GM21529 (cell line): Measurements from ENCODE around the gene GASK1A.
"Not testable (repeated sequence)": the region's sequence is repeated elsewhere in the genome, so short reads cannot be mapped to it uniquely, and the experiment has no call there.

Source experiments
- ATAC-seq: cut with Tn5 transposase; IDR thresholded peaks from one replicate; pipeline ENCODE4 v1.9.1; 2021; ENCODE audit not compliant: unreplicated experiment

GASK1A gene

DNA sequence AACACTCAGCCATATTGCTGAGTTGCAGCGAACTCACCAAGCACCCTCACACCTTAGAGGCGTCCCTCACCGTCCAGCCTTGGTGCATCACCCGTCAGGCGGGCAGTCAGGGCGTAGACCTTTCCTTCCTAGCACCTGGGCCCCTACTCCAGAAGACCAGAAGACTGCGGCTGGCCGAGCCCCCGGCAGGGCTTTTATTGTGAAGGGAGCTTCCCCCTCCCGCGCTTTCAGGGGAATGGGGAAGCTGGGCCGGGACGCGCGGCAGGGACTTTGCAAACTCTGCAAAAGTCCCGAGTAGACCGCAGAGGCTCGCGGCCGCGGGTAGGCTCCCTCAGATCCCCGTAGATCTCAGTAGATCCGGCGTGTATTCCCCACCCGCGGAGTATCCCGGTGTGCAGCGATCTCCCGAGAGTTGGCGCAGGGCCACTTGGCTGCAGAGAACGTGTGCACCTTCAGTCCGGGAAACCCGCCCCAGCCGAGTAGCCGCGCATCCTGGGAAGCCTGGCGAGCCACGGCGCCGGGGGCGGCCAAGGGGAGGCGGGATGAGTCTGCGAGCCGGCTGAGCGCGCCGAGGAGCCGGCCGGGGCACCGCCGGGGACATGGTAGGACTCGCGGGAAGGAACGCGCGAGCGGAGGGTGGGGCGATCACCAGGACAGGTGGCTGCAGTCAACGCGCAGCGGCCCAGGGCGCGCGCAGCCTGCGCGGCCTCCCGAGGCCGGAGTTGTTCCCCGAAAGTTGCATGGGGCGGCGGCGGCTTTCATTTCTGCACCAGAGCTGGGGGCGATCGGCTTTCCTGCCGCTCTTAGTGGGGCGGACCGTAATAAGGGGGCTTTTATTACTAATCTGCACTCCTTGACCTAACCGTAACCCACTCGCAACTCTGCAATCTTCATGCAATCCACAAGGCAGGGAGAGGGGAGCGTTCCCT is at the start of gene GASK1A:
TSS of gene GASK1A (plus strand) at position 268 of the 929 bp plus-strand sequence. CDS start at position 600, 332 bp downstream.
- ATAC-seq: no peak

DNA sequence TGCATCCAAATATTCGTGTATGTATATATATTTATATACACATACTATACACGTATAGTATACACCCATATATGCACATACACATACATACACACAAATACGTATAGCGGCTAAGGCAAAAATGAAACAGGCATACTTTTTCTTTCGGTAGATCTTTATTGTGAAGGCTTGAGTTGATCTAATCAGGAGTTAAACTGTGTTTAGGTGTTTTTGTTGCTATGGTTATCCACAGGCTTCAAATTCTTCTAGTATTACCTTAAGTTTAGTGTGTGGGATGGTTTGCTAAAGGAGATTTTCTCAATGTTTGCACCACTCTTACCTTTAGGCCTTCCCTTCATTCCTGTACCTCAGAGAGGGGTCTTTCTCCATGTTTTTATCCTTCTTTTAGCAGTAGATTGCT is 45.0 kb upstream of the GASK1A start:
- ATAC-seq: no peak

DNA sequence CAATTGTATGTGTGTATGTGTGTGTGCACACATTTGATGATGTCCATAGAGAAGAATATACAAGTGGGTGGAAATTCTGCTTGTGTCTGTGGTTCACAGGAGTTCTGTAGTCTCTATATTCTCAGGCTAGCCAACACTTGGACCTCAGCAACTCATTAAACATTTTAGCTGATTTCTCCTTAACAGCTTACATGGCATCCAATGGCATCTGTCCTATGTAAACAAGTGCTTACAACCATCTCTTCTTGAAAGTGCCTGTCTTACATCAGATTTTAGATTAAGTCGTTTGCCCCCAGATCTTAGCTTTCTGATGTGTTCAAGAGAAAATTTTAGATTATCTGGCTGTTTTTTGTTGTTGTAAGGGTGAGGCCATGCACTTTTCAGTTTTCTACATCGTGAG is 44.2 kb upstream of the GASK1A start:
- no peak for ATAC-seq

DNA sequence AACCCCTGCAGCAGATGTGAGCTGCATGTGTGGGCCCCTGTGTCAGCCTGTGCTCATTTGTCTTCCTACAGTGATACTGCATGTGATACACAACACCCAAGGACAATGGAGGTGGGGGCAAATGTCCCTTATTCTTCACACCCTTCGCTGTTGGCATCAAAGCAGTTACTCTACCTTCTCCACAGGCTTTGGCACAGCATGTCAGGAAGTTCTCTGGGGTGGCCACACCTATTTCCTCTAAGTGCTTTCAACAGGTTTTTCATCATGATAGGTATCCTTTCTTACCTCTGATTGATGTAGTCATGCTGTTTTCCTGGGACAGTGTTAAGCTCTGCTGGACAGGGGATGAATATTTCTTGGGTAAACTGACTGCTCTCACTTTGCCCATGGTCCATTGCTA is 43.6 kb upstream of the GASK1A start:
- ATAC-seq: no peak

DNA sequence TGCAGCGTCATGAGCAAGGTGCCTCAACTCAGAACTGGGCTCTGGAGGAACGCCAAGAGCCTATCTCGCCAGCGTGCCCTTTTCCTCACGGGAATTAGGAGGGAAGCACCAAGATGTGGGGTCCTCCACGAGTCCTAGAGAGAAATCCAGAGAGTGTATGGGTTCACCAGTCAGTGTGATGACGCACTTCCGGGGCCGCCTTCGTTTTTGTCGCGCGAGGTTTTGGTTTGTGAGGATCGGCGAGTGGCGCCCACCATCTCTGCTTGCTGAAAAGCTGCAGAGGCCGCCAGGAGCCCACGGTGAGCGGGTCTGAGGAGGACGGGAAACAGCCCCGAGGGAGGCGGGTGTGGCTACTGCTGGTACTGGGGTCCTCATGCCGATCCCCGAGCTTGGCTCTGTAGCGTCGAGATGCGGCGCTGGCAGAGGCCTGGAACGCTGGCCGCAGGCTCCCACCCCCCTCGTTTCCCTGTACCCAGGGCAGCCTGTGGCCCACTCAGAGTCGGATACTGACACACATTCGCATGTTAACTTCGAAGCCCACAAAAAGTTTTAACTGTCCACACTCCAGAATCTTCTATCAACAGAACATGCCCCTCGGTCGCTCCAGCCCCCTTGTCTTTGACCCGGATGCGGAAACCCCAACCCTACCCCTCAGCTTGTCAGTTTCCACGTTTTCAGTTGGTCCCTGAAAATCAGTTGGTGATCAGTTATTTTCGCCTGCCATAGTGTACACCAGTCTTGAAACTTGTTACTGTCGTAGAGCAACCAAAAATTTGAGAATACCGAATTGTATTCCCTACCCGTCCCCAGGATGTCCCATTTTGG is 42.7 kb upstream of the GASK1A start:
- no peak for ATAC-seq

DNA sequence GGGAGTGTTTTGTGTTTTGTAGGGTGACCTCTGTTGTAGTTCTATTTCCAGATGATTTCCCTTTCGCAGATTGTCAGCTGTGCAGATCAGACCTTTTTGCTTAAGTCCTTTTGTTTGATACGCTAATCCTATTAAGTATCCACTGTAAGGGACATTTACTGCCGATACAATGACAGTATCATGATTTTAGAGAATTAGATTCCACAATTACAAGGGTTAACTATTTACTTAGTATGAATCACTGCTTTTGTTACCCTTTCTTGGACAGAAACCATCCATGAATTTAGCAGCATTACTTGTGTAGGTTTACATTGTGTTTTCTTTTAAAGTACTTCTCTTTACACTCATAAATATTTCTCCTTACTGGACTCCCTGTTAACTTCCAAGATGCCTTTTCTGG is 41.8 kb upstream of the GASK1A start:
- ATAC-seq: no peak

DNA sequence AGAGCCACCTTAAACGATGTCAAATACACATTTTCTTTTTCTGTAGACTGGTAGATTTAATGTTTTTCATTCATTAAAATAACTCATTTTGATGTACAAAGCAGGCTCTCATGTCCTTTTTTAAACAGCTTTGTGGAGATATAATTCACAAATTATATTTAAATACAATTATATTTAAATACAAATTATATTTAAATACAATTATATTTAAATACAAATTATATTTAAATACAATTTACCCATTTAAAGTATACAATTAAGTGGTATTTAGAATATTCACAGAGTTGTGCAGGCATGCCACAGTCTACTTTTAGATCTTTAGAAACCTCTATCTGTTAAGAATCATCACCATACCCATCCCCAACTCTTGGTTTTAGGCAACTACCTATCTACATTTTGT is 36.4 kb upstream of the GASK1A start:
- ATAC-seq: no peak

DNA sequence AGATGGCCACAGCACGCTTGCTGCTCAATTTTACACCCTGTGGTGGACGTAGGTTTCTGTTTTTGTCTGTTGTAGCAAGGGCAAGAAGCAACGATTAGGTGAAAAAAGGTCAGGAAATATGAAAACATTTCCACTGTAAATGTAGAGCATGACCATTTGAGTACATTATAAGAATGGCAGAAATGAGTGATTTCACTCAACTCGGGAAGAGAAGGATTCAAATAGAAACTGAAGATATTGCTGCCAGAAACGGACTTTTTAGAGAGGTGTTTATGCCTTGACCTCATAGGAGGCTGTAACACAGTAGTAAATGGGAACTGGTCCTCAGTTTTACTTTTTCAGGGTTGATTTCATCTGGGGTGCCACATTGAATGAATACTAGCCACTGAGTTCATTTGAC is 33.1 kb upstream of the GASK1A start:
- ATAC-seq: peak; percentile 51

DNA sequence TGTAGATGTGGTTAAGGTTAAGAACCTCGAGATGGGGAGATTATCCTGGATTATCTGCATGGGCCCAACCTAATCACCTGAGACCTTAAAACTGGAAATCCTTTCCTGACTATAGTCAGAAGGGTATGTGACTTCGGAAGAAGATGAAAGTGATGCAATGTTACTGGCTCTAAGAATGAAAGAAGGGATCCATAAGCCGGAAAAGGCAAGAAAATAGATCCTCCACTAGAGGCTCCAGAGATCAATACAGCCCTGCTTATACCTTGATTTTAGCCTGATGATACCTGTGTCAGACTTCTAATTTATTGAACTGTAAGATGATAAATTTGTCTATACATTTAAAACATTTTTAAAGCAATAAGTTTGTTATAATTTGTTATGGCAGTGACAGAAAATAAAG is 21.5 kb upstream of the GASK1A start:
- no peak for ATAC-seq

DNA sequence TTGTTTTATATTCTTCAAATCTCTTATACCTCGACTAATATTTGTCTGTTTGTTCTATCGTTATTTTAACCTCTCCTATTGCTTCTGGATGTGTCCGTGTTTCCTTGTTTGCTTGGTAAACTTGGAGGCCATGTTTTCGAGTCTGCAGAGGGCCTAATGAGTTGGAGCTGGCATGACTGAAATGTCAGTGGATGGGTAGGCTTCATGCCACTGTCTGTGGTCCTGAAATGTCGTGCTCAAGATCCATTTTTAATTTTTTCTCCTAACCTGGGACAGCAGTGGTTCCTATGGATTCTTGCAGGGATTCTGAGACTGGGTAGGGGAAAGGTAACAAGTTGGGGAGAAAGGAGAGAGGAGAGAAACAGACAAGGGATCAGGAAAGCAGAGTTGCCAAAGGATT is 18.8 kb upstream of the GASK1A start:
- ATAC-seq: no peak

DNA sequence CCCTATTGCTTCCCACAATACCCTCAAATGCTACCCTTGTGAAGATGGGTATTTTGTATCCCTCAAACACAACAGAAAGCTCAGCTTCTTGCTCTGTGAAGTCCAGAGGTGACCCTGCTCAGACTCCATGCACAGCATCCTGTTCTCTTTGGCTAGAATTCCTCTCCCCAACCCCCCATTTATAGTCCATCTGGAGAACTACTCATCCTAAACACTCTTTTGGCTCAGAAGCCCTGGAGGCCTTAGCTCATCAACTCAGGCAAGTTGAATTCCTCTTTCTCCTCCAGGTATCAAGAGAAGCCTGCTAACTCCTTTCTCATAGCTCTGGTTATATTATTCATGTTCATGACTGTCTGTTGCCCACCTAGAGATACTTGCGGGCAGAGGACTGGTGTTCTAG is 18.3 kb upstream of the GASK1A start:
- no peak for ATAC-seq

DNA sequence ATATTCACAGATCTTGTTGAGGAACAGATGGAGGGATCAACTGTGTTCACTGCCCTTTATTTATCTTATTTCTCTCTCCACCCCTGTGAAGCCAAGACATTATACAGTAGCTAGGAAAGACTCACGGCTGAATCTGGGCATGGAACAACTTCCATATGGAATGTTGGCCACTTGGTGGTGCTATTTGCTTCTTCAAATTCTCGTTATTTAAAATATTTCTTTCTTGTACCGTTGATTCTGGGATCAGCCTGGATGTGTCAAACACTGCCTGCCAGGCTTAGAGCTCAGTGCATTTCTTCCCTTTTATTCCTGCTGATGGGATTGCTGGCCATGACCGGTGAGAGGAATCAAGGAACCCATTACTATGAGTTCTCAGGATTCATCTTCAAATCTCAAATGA is 17.5 kb upstream of the GASK1A start:
- no peak for ATAC-seq

DNA sequence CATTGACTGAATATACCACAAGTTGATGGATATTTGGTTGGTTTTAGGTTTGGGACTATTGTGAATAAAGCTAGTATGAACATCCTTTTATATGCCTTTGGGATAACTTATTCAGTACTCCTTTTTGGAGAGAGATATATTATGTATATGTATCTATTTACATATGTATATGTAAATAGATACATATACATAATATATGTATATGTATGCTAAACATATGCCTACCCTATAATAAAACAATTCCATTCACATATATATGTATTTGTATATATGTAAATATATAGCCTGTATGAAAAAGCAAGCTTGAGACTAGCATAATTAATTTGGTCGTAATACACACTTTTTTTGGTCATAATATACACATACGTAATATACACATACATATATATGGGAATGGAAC is 15.8 kb upstream of the GASK1A start:
- ATAC-seq: no peak

DNA sequence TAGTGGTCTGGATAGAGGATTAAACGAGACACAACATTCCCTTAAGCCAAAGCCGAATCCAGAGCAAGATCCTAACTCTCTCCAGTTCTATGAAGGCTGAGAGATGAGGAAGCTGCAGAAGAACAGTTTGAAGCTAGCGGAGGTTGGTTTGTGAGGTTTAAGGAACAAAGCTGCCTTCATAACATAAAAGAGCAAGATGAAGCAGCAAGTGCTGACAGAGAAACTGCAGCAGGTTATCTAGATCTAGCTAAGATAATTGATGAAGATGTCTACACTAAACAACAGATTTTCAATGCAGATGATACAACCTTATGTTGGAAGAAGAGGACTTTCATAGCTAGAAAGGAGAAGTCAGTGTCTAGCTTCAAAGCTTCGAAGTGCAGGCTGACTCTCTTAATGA is 14.8 kb upstream of the GASK1A start:
- ATAC-seq: no peak

DNA sequence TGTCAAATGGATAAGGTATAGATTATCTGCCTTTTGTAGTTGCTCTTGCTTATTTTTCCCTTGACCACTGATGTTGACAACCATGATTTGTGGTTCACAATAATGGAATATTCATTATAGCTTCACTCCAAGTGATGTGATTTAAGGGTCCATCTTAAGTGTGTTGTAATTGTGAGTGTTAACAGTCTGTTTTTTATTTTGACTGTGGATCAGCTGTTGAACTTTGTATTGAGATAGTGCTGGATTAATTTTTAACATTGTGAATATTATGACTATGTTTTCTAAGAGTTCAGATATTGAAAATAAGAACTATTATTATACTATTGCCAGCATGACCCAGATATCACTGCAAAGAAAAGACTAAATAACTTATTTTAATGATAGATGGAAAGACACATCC is 8.6 kb upstream of the GASK1A start:
- ATAC-seq: no peak

DNA sequence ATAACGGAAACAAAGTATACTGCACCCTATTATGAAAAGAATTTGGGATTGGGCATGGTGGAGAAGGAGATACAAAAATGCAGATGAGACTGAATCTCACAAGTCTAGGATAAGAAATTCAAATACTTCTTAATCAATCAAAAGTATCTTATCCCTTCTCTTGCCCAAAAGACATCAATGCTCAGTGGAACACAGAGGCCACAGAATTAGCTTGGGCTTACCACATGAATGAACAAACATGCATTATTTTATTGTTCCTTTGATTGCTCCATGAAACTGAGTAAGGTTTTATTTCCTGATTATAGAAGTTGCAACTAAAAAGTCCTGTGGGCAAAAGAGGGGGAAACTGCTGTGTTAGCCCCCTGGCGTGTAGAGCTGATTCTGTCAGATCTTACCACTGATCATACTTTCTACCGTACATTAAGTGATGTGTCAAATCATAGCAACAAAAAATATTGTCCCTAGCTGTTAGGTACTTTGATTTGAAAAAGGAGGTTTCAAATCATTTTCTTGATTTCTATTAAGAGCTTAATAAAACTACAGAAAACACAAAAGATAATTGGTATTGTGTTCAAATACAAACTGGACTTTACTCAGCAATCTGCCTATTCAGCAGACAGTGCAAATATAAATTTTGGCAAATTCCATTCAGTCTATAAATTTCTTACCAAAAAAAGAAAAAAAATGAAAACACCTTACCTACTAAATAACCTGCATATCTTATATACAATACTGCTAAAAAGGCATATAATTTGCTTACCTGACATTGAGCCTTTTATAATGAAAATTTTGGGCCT is 7.9 kb upstream of the GASK1A start:
- no peak for ATAC-seq

DNA sequence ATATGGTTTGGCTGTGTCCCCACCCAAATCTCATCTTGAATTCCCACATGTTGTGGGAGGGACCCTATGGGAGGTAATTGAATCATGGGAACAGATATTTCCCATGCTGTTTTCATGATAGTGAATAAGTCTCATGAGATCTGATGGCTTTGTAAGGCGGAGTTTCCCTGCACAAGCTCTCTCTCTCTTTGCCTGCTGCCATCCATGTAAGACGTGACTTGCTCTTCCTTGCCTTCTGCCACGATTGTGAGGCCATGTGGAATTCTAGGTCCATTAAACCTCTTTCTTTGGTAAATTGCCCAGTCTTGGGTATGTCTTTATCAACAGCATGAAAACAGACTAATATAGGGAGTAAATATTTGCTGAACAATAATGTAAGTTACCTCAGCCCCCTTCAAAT is 4.2 kb upstream of the GASK1A start:
- not testable (repeated sequence) for ATAC-seq

DNA sequence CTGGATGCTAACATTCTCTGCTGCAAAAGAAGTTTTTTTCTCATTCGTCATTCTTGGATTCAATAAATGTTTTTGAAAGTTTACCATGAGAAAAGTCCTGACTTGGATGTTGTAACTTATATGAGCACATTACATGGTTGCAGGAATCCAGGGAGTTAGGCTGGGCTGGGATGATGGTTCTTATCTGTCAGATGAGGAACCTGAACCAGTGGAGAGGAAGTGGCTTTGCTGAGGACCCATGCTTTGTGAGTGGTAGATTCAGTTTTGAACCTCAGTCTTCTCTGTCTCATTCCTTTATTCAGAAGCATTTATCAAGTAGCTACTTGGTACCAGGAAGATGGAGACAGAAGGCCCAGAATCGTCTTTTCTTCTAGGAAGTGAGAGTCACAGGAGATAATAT is 3.7 kb upstream of the GASK1A start:
- no peak for ATAC-seq

DNA sequence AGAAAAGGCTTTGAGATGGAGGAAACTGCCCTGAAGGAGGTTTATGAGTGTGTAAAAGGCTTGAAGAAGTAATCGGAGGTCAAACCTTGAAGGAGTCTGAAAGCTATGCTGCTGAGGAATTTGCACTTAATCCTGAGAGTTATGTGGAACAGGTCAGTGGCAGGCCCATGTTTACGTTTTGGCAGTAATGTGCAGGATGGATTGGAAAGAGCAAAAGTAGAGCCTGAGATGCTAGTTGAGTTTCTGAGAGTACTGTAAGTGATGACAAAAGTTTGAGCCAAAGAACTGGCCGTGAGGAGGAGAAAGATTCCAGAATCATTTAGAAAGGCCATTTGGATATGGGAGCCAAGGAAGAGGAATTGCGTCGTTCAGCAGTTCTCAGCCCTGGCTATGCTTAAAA is 3.2 kb upstream of the GASK1A start:
- no peak for ATAC-seq

DNA sequence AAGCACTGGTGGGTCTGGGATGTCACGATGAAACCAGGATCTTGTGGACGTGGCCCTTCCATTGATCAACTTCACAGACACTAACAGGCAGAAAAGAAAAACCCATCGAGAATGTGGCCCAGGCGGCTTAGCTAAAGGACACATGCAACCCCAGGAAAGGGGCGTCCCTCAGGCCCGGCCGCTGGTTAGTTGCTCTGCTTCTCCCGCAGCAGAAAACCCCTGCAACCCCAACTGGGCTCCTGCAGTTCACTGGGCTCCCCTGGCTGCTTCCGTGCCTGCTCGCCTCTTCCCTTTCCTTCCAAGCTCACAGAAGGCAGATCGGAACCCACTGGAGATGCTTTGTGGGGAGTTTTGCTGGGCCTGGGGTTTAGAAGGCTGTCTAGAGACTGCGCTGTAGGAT is 1.1 kb downstream of the GASK1A start:
- no peak for ATAC-seq

DNA sequence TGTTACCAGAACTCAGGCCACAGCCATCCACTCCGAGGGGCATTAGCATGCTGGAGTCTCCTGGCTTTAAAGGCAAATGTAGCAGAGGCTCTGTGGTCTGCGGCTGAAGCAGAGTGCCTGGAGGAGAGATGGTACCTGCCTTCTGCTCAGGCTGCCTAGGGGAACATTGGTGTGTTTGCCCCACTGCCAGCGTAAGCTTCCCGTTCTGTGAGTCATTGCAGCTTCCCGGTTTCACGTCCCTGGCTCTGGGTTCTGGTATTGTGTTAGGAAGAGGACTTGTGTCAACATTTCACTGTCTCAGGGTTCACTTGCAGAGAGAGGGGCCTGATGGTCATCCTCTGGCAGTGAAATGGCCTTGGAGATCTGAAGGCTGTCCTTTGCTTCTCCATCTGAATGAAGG is 1.8 kb downstream of the GASK1A start:
- ATAC-seq: no peak
